SU-DHL-6 (cell line): ENCODE measurements around the gene PACSIN3.

Experiments used
- H2AFZ ChIP-seq: fragments of 200-600 bp; sonication (generic); 2 replicates; pipeline ENCODE4 v1.6.1; 2014; ENCODE audit warnings: low read depth, mild to moderate bottlenecking, moderate library complexity, mixed read lengths, antibody characterized with exemption, low read length; ENCODE audit not compliant: severe bottlenecking
- H3F3A ChIP-seq: fragments of 200-600 bp; shearing (Covaris generic); 2 replicates; pipeline ENCODE4 v1.6.0; 2016; ENCODE audit warnings: antibody characterized with exemption, mild to moderate bottlenecking; ENCODE audit not compliant: insufficient read depth
- H3K27ac ChIP-seq: fragments of 200-600 bp; sonication (generic); 2 replicates; pipeline ENCODE4 v1.5.1; 2016; ENCODE audit warnings: low read depth, mild to moderate bottlenecking, low read length, moderate library complexity, mixed read lengths
- H3K27me3 ChIP-seq: fragments of 200-600 bp; sonication (generic), shearing (Covaris generic); 2 replicates; pipeline ENCODE4 v1.6.0; 2014; ENCODE audit warnings: mild to moderate bottlenecking, low read length
- H3K36me3 ChIP-seq: fragments of 200-600 bp; sonication (generic); 2 replicates; pipeline ENCODE4 v1.6.1; 2014; ENCODE audit warnings: mild to moderate bottlenecking, low read length, mixed read lengths
- H3K4me2 ChIP-seq: fragments of 300-600, 200-600 bp; shearing (Covaris generic), sonication (generic); 2 replicates; pipeline ENCODE4 v1.6.0; 2014; ENCODE audit warnings: low read length, low read depth, mild to moderate bottlenecking; ENCODE audit not compliant: poor library complexity, severe bottlenecking
- H3K4me3 ChIP-seq: fragments of 200-600 bp; sonication (generic); 2 replicates; pipeline ENCODE4 v1.5.1; 2014; ENCODE audit warnings: antibody characterized with exemption, low read length, mild to moderate bottlenecking, mixed read lengths; ENCODE audit not compliant: insufficient read depth, poor library complexity, severe bottlenecking
- H3K79me2 ChIP-seq: fragments of 200-600 bp; sonication (generic); 2 replicates; pipeline ENCODE4 v1.6.1; 2014; ENCODE audit warnings: mild to moderate bottlenecking, low read length, moderate library complexity; ENCODE audit not compliant: insufficient read depth
- H3K9ac ChIP-seq: fragments of 200-600 bp; sonication (generic); 2 replicates; pipeline ENCODE4 v1.7.0; 2014; ENCODE audit warnings: mild to moderate bottlenecking, low read length
- H3K9me2 ChIP-seq: fragments of 200-600 bp; sonication (generic); replicated peaks from 2 replicates; pipeline ENCODE4 v1.6.1; 2014; ENCODE audit warnings: low read length; ENCODE audit not compliant: insufficient read depth
- H3K9me3 ChIP-seq: fragments of 200-600 bp; sonication (generic); 2 replicates; pipeline ENCODE4 v1.6.1; 2014; ENCODE audit warnings: low read length, mixed read lengths; ENCODE audit not compliant: insufficient read depth
- H4K20me1 ChIP-seq: fragments of 200-600 bp; sonication (generic); 2 replicates; pipeline ENCODE4 v1.6.1; 2014; ENCODE audit warnings: low read depth, mild to moderate bottlenecking, antibody characterized with exemption, low read length, moderate library complexity, mixed read lengths
- CTCF ChIP-seq: fragments of 200-600 bp; sonication (generic); IDR thresholded peaks from one replicate; pipeline ENCODE4 v1.5.1; 2017; ENCODE audit warnings: antibody characterized with exemption, mild to moderate bottlenecking, low read length, moderate library complexity; ENCODE audit not compliant: insufficient read depth, poor library complexity, severe bottlenecking
- EZH2phosphoT487 ChIP-seq: fragments of 200-600 bp; sonication (generic), shearing (Covaris generic); conservative IDR thresholded peaks from 2 replicates; pipeline ENCODE4 v1.6.1; 2018; ENCODE audit warnings: mild to moderate bottlenecking, antibody characterized with exemption, low read length, moderate library complexity, mixed read lengths

Gene PACSIN3

GRCh38 chr11:47179655-47179991 is 6.6 kb downstream of the PACSIN3 start:
- Histone ChIP-seq H3K36me3 (peaks cover 7% of the 10 kb centered on the region; the same call in 1 of the 2 replicates), H3K27ac (no peak overlapping the region), H4K20me1 (peaks cover 7% of the 10 kb centered on the region; the same call in 1 of the 2 replicates), H3F3A (no peaks in the 10 kb centered on the region), H3K9me3 (no peaks in the 10 kb centered on the region), H3K4me3 (no peak overlapping the region), H2AFZ (no peak overlapping the region), H3K9ac (no peak overlapping the region), H3K9me2 (no peaks in the 10 kb centered on the region), H3K4me2 (no peak overlapping the region), H3K79me2 (peaks cover 20% of the 10 kb centered on the region), H3K27me3 (no peaks in the 10 kb centered on the region)
- TF ChIP-seq EZH2phosphoT487 (no peak), CTCF (peak; percentile 60)

DNA sequence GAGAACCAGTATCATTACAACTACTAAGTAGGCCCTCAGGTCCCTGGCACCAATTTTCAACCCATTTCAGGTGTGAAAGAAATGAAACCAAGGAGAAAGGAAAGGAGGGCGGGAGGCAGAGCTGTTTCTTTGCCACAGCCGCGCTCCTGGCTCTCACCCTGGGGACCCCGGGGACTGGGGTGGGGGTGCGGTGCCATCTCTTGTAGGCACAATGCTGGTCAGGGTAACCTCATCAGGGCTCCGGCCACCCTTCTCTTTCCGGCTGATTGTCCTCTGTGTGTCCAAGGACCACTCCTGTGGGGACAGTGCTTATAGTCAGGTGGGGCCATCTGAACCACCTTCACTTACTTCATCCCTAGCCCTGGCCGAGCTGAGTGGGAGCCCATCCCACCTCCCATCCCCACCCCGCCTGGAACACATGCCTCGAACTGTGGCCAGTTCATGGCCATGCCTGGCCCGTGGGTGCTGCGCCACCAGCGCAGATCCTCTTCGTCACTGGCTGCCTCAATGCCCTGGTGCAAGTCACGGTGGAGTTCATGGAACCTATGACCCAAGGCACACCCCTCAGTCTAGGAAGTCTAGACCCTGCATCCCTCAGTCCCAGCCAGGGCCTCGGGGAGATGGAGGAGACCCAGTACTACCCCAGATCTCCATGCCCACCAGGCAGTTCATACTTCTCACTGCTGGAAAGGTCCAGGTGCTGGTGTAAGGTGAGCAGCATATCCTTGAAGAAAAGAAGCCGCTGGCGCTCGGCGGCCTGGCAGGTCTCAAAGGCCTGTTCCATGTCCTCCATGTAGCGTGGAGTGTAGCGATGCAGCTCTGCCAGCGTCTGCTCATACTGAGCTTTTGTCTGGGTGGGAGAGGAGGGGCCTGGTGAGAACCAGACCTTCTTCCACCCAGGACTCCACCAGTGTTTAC is 7.2 kb downstream of the PACSIN3 start:
- Histone ChIP-seq H3K4me2 (no peak overlapping the region), H3K9me3 (no peaks in the 10 kb centered on the region), H3K79me2 (peaks cover 24% of the 10 kb centered on the region), H3K9me2 (no peaks in the 10 kb centered on the region), H3K36me3 (peaks cover 7% of the 10 kb centered on the region; the same call in 1 of the 2 replicates), H3K27ac (no peak overlapping the region), H3K27me3 (no peaks in the 10 kb centered on the region), H3K9ac (no peak overlapping the region), H3K4me3 (no peak overlapping the region), H2AFZ (no peak overlapping the region), H4K20me1 (peaks cover 7% of the 10 kb centered on the region; the same call in 1 of the 2 replicates), H3F3A (no peaks in the 10 kb centered on the region)
- TF ChIP-seq CTCF (no peak), EZH2phosphoT487 (no peak)

GRCh38 chr11:47178316-47178715 is 7.9 kb downstream of the PACSIN3 start:
- Histone ChIP-seq H3K9ac (no peak overlapping the region), H3K27me3 (no peaks in the 10 kb centered on the region), H3F3A (no peaks in the 10 kb centered on the region), H4K20me1 (peaks cover 7% of the 10 kb centered on the region; the same call in 1 of the 2 replicates), H3K9me3 (no peaks in the 10 kb centered on the region), H2AFZ (no peak overlapping the region), H3K9me2 (no peaks in the 10 kb centered on the region), H3K4me2 (no peak overlapping the region), H3K36me3 (peaks cover 7% of the 10 kb centered on the region; the same call in 1 of the 2 replicates), H3K27ac (no peak overlapping the region), H3K4me3 (no peak overlapping the region), H3K79me2 (peaks cover 31% of the 10 kb centered on the region)
- TF ChIP-seq EZH2phosphoT487 (no peak), CTCF (no peak)
